ENCODE results near the gene MACIR.
A peak's percentile ranks its signal among the peaks of the same experiment; 100 is the strongest.

Gene MACIR

GRCh38 chr5:103271570-103272289 is 13.2 kb downstream of the MACIR start:
- DNase-seq (ENCODE audit: extremely low read depth, insufficient read length) = no peak
- Histone ChIP-seq H3K27me3 (replicated peaks; ENCODE audit: control insufficient read depth, insufficient read depth, low read length) (no peaks in the 10 kb centered on the region), H3K4me3 (replicated peaks; ENCODE audit: low read depth, low read length) (peak overlapping the region; percentile 2; the same call in 1 of the 2 replicates), H3K36me3 (ENCODE audit: control insufficient read depth, insufficient read depth, low read length) (peaks cover 5% of the 10 kb centered on the region)
- TF ChIP-seq CTCF (IDR thresholded peaks at IDR 0.05; ENCODE audit: insufficient read depth, low read length, poor library complexity, severe bottlenecking) = no peak

GRCh38 chr5:103272377-103272776 is 13.8 kb downstream of the MACIR start:
- peaks cover 5% of the 10 kb centered on the region for H3K36me3 ChIP-seq (ENCODE audit: control insufficient read depth, insufficient read depth, low read length)
- no peak overlapping the region for H3K4me3 ChIP-seq (replicated peaks; ENCODE audit: low read depth, low read length)
- no peaks in the 10 kb centered on the region for H3K27me3 ChIP-seq (replicated peaks; ENCODE audit: control insufficient read depth, insufficient read depth, low read length)
- no peak for TF ChIP-seq CTCF (IDR thresholded peaks at IDR 0.05; ENCODE audit: insufficient read depth, low read length, poor library complexity, severe bottlenecking)
- no peak for DNase-seq (ENCODE audit: extremely low read depth, insufficient read length)

- Histone ChIP-seq H3K36me3 (ENCODE audit: control insufficient read depth, insufficient read depth, low read length) (peaks cover 5% of the 10 kb centered on the region), H3K4me3 (replicated peaks; ENCODE audit: low read depth, low read length) (no peak overlapping the region), H3K27me3 (replicated peaks; ENCODE audit: control insufficient read depth, insufficient read depth, low read length) (no peaks in the 10 kb centered on the region)
- no peak for DNase-seq (ENCODE audit: extremely low read depth, insufficient read length)
- no peak for TF ChIP-seq CTCF (IDR thresholded peaks at IDR 0.05; ENCODE audit: insufficient read depth, low read length, poor library complexity, severe bottlenecking)
Observed at GRCh38 chr5:103273952-103274351, 15.4 kb downstream of the MACIR start.

GRCh38 chr5:103275851-103276250 is 17.3 kb downstream of the MACIR start:
- TF ChIP-seq CTCF (IDR thresholded peaks at IDR 0.05; ENCODE audit: insufficient read depth, low read length, poor library complexity, severe bottlenecking) = no peak
- no peak for DNase-seq (ENCODE audit: extremely low read depth, insufficient read length)
- H3K36me3 ChIP-seq (ENCODE audit: control insufficient read depth, insufficient read depth, low read length) = peaks cover 5% of the 10 kb centered on the region
- no peak overlapping the region for H3K4me3 ChIP-seq (replicated peaks; ENCODE audit: low read depth, low read length)
- no peaks in the 10 kb centered on the region for H3K27me3 ChIP-seq (replicated peaks; ENCODE audit: control insufficient read depth, insufficient read depth, low read length)

- no peak for DNase-seq (ENCODE audit: extremely low read depth, insufficient read length)
- Histone ChIP-seq H3K27me3 (replicated peaks; ENCODE audit: control insufficient read depth, insufficient read depth, low read length) (no peaks in the 10 kb centered on the region), H3K36me3 (ENCODE audit: control insufficient read depth, insufficient read depth, low read length) (peaks cover 3% of the 10 kb centered on the region), H3K4me3 (replicated peaks; ENCODE audit: low read depth, low read length) (no peak overlapping the region)
- TF ChIP-seq CTCF (IDR thresholded peaks at IDR 0.05; ENCODE audit: insufficient read depth, low read length, poor library complexity, severe bottlenecking) = no peak
Observed at GRCh38 chr5:103280967-103281366, 22.4 kb downstream of the MACIR start.

GRCh38 chr5:103283120-103283519 is 24.6 kb downstream of the MACIR start:
- no peaks in the 10 kb centered on the region for H3K36me3 ChIP-seq (ENCODE audit: control insufficient read depth, insufficient read depth, low read length)
- no peak overlapping the region for H3K4me3 ChIP-seq (replicated peaks; ENCODE audit: low read depth, low read length)
- TF ChIP-seq CTCF (IDR thresholded peaks at IDR 0.05; ENCODE audit: insufficient read depth, low read length, poor library complexity, severe bottlenecking) = no peak
- H3K27me3 ChIP-seq (replicated peaks; ENCODE audit: control insufficient read depth, insufficient read depth, low read length) = no peaks in the 10 kb centered on the region
- no peak for DNase-seq (ENCODE audit: extremely low read depth, insufficient read length)
